ENCODE data around the gene ACER1.
A peak's percentile ranks its signal among the peaks of the same experiment; 100 is the strongest.
"Not testable (repeated sequence)": the region's sequence is repeated elsewhere in the genome, so short reads cannot be mapped to it uniquely, and the experiment has no call there.

Gene ACER1

DNA sequence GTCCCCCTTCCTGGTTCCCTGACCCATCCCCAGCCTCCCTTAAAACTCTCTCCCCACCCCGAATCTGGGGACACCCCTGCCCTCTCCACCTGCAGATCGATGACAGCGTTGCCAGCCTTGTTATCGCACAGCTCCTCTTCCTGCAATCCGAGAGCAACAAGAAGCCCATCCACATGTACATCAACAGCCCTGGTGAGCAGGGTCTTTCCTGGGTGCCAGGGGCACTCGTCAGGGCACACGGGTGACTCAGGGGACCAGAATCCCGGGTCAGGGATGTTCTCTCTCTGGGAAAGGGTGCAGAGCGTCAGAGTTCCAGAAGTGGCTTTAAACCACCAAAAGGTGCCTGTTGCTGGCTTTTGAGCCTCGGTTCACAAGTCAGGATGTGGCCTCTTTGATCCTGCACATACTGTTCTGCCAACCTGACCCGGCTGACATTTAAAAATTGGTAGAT, 29.0 kb upstream of the ACER1 start:
- Mint-ChIP-seq H3K27ac (peak overlapping the region; percentile 95 to 97), H3K27me3 (no peaks in the 10 kb centered on the region), H3K9me3 (no peaks in the 10 kb centered on the region), H3K4me3 (peak overlapping the region; percentile 93 to 94), H3K4me1 (peaks cover 29% of the 10 kb centered on the region)
- peak; percentile 38 to 54 for DNase-seq
- peak; percentile 64 for ATAC-seq

GRCh38 chr19:6362027-6362350, 28.6 kb upstream of the ACER1 start:
- ATAC-seq = peak; percentile 10
- H3K4me3 Mint-ChIP-seq = peak overlapping the region; percentile 93 to 94
- peaks cover 29% of the 10 kb centered on the region for H3K4me1 Mint-ChIP-seq
- no peaks in the 10 kb centered on the region for H3K27me3 Mint-ChIP-seq
- no peaks in the 10 kb centered on the region for H3K9me3 Mint-ChIP-seq
- DNase-seq = no peak
- peak overlapping the region; percentile 95 to 97 for H3K27ac Mint-ChIP-seq

GRCh38 chr19:6360857-6361216, 27.4 kb upstream of the ACER1 start:
- ATAC-seq, H3K27me3 Mint-ChIP-seq, H3K9me3 Mint-ChIP-seq, DNase-seq: not testable (repeated sequence)
- peaks cover 24% of the 10 kb centered on the region for H3K4me1 Mint-ChIP-seq
- peak overlapping the region in 1 of 2 donors; percentile 46 for H3K27ac Mint-ChIP-seq
- H3K4me3 Mint-ChIP-seq = peak overlapping the region; percentile 93 to 94

DNA sequence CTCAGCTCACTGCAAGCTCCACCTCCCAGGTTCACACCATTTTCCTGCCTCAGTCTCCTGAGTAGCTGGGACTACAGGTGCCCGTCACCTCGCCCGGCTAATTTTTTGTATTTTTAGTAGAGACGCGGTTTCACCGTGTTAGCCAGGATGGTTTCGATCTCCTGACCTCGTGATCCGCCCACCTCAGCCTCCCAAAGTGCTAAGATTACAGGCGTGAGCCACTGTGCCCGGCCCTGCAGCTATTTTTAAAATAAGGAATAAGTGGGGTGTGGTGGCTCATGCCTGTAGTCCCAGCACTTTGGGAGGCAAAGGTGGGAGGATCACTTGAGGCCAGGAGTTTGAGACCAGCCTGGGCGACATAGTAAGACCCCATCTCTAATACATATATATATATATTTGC, 27.0 kb upstream of the ACER1 start:
- not testable (repeated sequence) for DNase-seq, ATAC-seq, H3K9me3 Mint-ChIP-seq, H3K27me3 Mint-ChIP-seq, H3K27ac Mint-ChIP-seq
- H3K4me1 Mint-ChIP-seq = peaks cover 24% of the 10 kb centered on the region
- peak overlapping the region; percentile 41 to 94 for H3K4me3 Mint-ChIP-seq

GRCh38 chr19:6359568-6360341, 26.3 kb upstream of the ACER1 start:
- Mint-ChIP-seq H3K9me3 (no peaks in the 10 kb centered on the region), H3K27me3 (no peaks in the 10 kb centered on the region), H3K4me3 (no peak overlapping the region), H3K27ac (no peak overlapping the region), H3K4me1 (peaks cover 24% of the 10 kb centered on the region)
- ATAC-seq (no peak), DNase-seq (no peak)

DNA sequence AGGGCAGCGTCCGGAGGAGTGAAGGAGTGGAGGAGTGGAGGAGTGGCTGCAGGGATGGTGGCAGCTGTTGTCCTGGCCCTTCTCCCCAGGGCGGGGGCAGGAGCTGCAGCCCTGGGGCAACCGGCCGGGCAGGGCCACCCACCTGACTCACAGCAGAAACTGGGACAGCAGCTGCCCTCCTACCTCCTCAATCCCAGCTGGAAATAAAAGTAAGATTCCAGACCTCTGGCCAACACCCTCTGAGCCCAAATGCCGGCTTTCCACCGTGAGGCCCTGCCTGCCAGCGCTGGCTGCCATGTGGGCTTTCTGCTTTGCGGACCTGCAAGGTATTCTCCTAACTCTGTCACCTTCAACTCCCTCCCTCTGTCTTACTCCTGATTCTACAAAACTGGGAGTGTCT, 24.6 kb upstream of the ACER1 start:
- no peaks in the 10 kb centered on the region for H3K9me3 Mint-ChIP-seq
- H3K4me3 Mint-ChIP-seq = no peak overlapping the region
- peaks cover 6% of the 10 kb centered on the region for H3K4me1 Mint-ChIP-seq
- ATAC-seq = no peak
- no peaks in the 10 kb centered on the region for H3K27me3 Mint-ChIP-seq
- no peak overlapping the region for H3K27ac Mint-ChIP-seq
- no peak for DNase-seq

- Mint-ChIP-seq H3K27ac (no peak overlapping the region), H3K9me3 (no peaks in the 10 kb centered on the region), H3K27me3 (no peaks in the 10 kb centered on the region), H3K4me1 (no peaks in the 10 kb centered on the region), H3K4me3 (no peak overlapping the region)
- no peak for ATAC-seq
- DNase-seq = no peak
Measured at GRCh38 chr19:6357174-6357573, 23.8 kb upstream of the ACER1 start.

DNA sequence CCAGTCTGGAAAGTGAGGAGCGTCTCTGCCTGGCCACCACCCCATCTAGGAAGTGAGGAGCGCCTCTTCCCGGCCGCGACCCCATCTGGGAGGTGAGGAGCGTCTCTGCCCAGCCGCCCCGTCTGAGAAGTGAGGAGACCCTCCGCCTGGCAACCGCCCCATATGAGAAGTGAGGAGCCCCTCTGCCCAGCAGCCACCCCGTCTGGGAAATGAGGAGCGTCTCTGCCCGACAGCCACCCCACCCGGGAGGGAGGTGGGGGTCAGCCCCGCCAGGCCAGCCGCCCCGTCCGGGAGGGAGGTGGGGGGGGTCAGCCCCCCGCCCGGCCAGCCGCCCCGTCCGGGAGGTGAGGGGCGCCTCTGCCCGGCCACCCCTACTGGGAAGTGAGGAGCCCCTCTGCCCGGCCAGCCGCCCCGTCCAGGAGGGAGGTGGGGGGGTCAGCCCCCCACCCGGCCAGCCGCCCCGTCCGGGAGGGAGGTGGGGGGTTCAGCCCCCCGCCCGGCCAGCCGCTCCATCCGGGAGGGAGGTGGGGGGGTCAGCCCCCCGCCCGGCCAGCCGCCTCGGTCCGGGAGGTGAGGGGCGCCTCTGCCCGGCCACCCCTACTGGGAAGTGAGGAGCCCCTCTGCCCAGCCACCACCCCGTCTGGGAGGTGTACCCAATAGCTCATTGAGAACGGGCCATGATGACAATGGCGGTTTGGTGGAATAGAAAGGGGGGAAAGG, 22.1 kb upstream of the ACER1 start:
- H3K4me1 Mint-ChIP-seq, H3K9me3 Mint-ChIP-seq, H3K4me3 Mint-ChIP-seq, ATAC-seq, H3K27ac Mint-ChIP-seq, DNase-seq, H3K27me3 Mint-ChIP-seq: not testable (repeated sequence)

DNA sequence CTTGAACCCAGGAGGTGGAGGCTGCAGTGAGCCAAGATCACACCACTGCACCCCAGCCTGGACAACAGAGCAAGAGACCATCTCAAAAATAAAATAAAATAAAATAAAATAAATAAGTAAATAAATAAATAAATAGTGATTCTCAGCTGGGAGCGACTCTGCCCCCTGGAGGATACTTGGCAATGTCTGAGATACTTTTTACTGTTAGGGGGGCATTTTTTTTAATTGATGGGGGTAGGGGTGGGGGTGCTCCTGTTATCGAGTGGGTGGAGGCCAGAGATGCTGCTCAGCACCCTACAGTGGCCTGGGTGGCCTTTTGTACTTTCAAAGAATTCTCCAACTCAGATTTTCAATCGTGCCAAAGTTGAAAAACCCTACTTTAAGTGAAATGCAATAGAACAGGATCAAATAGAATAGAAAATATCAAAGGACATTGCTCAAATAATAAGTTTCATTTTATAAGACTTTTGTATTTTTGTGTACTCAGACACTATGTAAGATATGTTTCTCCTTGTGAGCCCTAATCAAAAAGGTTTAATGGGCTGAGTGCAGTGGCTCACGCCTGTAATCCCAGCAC, 20.8 kb upstream of the ACER1 start:
- Mint-ChIP-seq H3K9me3 (no peaks in the 10 kb centered on the region), H3K27me3 (no peaks in the 10 kb centered on the region), H3K27ac (no peak overlapping the region), H3K4me3 (no peak overlapping the region), H3K4me1 (no peaks in the 10 kb centered on the region)
- DNase-seq (no peak), ATAC-seq (no peak)

- DNase-seq = no peak
- ATAC-seq = no peak
- H3K4me3 Mint-ChIP-seq = no peak overlapping the region
- H3K27me3 Mint-ChIP-seq = no peaks in the 10 kb centered on the region
- no peaks in the 10 kb centered on the region for H3K9me3 Mint-ChIP-seq
- no peak overlapping the region for H3K27ac Mint-ChIP-seq
- H3K4me1 Mint-ChIP-seq = no peaks in the 10 kb centered on the region
Measured at GRCh38 chr19:6352381-6353165, 19.2 kb upstream of the ACER1 start.

DNA sequence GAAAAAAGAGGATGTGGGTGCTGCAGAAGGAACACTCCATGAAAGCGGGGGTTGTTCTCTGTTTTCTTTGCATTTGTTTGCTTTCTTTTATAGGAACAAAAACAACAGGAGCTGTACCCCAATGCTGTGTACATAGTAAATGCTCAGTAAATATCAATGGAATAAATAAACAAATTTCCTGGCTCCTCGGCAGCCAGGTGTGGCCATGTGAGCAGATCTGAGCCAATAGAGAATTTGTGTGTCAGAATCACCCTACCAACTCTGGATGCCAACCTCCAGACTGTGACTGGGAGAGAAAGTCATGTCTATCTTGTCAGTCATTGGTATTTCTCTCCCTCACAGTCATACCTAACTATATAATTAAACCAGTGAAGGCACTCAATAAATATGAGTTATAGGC, 17.3 kb upstream of the ACER1 start:
- no peaks in the 10 kb centered on the region for H3K9me3 Mint-ChIP-seq
- H3K4me1 Mint-ChIP-seq = no peaks in the 10 kb centered on the region
- no peaks in the 10 kb centered on the region for H3K27me3 Mint-ChIP-seq
- no peak overlapping the region for H3K4me3 Mint-ChIP-seq
- DNase-seq (no peak), ATAC-seq (no peak)
- H3K27ac Mint-ChIP-seq = no peak overlapping the region

GRCh38 chr19:6349271-6349670, 15.9 kb upstream of the ACER1 start:
- not testable (repeated sequence) for ATAC-seq, H3K4me1 Mint-ChIP-seq, DNase-seq, H3K9me3 Mint-ChIP-seq, H3K27me3 Mint-ChIP-seq, H3K4me3 Mint-ChIP-seq
- peak overlapping the region in 1 of 2 donors; percentile 93 for H3K27ac Mint-ChIP-seq

DNA sequence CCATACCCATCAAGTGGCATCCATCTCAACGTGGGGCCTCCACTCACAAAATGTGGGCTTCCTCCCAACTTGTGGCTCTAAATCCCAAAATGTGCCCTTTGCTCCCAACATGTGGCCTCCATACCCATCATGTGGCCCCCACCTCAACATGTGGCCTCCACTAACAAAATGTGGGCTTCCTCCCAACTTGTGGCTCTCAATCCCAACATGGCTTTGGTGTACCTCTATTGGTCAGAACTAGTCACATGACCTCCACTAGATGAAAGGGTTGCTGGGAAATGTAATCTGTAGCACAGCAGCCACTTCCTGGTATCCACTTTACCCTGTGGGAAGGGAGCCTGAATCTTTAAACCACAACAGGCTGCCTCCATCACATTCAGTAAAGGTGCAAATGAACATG, 10.1 kb upstream of the ACER1 start:
- Mint-ChIP-seq H3K9me3 (peaks cover 0 to 7% of the 10 kb centered on the region in 2 donors), H3K4me1 (peaks cover 11% of the 10 kb centered on the region), H3K27ac (peak overlapping the region in 1 of 2 donors; percentile 65), H3K27me3 (no peaks in the 10 kb centered on the region), H3K4me3 (no peak overlapping the region)
- no peak for DNase-seq
- no peak for ATAC-seq

GRCh38 chr19:6340493-6341201, 7.2 kb upstream of the ACER1 start:
- peaks cover 11% of the 10 kb centered on the region for H3K4me1 Mint-ChIP-seq
- H3K27ac Mint-ChIP-seq = peak overlapping the region in 1 of 2 donors; percentile 17
- DNase-seq = no peak
- no peaks in the 10 kb centered on the region for H3K27me3 Mint-ChIP-seq
- ATAC-seq = no peak
- H3K4me3 Mint-ChIP-seq = no peak overlapping the region
- H3K9me3 Mint-ChIP-seq = peaks cover 0 to 7% of the 10 kb centered on the region in 2 donors

Measured in stimulated activated naive CD8-positive, alpha-beta T cell treated with anti-CD3 and anti-CD28 coated beads, Interleukin-15, amount 100 ng/mL, for 72 hours (primary cell).